Measurements from ENCODE around the gene MGME1.
A peak's percentile ranks its signal among the peaks of the same experiment; 100 is the strongest.

The MGME1 gene, protein sequence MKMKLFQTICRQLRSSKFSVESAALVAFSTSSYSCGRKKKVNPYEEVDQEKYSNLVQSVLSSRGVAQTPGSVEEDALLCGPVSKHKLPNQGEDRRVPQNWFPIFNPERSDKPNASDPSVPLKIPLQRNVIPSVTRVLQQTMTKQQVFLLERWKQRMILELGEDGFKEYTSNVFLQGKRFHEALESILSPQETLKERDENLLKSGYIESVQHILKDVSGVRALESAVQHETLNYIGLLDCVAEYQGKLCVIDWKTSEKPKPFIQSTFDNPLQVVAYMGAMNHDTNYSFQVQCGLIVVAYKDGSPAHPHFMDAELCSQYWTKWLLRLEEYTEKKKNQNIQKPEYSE

DNA sequence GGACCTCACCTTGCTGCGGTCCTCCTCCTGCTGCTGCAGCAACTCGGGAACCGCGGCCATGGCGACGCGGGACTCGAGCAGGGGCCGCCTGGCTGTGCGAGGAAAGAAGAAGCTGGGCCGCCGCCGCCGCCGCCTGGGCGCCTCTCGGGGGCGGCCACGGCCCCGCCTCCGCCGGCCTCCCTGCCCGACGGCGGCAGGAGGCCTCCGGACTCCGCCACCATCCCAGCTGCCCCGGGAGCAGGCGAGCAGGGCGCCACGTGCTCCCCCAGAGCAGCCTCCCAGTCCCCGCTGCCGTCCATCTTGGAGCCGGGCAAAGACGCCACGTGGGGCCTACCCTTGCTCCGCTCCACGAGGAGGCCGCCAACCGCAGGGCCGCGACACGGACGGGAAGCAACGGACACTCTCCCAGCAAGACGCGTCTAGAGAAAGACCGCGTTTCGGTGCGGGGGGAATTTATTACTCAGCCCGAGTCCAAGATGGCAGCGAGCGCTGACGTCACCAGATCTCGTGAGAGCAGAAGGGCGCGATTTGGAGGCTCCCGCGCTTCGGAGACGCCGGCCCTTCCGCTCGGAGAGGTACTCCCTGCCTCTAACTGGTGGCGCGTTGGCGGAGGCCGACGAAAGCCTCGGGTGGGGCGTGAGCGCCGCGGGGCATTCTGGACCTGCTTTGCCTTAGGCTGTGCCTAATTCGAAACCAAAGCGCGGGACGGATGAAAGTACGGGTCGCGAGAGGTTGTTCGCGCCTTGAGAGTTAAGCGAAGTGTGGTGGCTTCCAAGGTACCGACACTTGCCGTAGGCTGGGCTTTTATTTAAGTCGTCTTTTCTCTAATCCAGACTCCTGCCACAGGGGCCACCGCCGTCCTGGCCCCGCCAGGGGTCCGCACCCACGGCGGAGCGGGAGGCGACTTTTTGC, at the start of gene MGME1, which contains the start of gene SNX5:
MGME1 (plus strand) TSS at position 653 of the 912 bp plus-strand sequence. CDS start 842 bp downstream, outside the sequence.
SNX5 (minus strand) TSS at position 429 of the 912 bp plus-strand sequence; CDS start at position 60, 369 bp downstream.
- peak; percentile 99 for DNase-seq

DNA sequence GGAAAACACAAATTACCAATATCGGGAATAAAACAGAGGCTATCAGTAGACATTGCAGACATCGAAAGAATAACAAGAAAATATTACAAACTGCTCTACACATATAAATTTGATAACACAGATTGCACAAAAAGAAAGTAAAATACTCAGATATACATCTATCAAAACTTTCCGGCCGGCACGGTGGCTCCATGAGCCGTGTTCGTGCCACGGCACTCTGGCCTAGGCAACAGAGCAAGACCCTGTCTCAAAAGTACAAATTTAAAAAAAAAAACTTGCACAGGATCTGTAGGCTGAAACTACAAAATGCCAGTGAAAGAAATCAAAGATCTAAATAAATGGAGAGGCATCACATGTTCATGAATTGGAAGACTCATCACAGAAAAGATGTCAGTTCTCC, 49.7 kb upstream of the MGME1 start:
- DNase-seq: no peak

DNA sequence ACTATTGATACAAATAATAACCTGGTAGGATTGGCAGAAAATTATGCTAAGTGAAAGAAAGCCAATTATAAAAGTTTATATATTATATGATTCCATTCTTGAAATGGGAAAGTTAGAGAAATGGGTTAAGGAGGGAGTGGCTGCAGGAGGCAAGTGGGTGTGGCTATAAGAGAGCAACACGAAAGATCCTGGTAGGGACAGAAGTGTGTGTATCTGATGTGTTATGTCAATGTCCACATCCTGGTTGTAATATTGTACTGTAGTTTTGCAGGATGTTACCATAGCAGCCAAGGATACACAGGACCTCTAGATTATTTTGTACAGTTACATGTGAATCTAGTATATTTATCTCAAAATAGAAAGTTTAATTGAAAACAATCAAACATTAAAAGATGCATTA, 47.0 kb upstream of the MGME1 start:
- no peak for DNase-seq

DNA sequence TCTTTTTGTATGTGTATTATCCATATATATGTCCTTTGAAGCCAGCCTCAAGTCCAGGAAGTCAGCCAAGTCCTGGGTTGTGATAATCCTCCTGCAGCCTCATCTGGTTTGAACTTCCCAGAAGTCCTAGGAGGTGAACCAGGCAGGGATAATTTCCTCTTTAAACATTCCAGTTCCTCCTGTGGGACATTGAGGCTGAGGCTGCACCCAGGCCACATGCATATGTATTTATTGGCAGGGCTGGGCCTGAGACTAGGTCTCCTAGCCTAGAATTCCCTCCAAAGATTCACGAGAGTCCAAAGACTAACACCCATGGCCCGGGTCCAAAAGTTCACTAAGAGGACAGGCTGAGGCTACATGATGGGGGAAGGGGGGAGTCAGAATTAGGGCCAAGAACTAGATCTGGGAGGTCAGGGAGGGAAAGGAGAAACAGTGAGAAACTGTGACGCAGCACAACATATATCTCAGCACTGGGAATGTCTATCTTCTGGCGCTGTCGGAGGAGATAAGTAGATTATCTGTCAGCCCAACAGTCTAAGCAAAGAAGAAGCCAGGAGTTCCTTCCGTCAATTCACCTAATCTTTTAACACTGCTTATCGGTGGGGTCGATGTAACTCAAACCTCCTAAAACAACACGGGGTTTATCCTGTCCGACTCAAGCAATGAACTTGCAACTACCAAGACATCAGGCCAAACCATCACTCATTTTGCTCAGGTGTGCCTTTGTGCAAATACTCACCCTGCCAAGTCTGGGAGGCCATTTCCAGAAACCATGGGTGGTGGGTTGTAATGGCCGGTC, 43.5 kb upstream of the MGME1 start:
- no peak for DNase-seq

DNA sequence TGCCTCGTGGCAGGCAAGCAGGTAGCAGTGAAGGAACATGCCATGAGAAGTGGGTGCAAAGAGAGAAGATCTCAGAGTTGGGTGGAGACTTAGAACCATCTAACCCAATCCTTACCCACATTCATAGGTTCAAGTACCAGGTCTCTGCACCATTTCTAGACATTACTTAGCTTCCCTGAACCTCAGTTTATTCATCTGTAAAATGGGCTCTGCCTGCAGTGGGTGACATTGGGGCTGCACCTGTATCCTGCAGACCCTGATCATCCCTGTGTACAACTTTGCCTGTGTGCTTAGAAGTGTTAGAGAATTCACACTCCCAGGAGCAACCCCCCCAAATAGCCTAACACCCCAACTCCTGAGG, 42.9 kb upstream of the MGME1 start:
- DNase-seq: no peak

DNA sequence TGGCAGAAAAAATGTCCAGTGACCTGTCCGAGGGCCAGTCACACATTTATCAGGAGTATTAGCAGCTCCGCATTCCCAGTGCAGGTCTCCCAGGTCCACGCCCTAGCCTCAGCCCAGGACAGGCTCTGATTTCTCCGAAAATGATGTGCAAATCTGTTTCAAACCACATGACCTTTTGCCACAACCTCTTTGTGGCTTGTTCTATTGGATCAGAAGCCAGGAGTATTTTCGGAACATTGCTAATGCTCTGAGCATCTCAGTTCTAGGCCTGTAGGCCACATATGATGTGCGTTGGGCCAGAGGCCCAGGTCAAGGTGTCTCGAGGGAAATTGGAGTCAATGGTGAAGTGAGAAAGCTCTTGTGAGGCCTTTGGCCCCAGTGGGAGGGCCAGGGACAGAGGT, 40.6 kb upstream of the MGME1 start:
- no peak for DNase-seq

DNA sequence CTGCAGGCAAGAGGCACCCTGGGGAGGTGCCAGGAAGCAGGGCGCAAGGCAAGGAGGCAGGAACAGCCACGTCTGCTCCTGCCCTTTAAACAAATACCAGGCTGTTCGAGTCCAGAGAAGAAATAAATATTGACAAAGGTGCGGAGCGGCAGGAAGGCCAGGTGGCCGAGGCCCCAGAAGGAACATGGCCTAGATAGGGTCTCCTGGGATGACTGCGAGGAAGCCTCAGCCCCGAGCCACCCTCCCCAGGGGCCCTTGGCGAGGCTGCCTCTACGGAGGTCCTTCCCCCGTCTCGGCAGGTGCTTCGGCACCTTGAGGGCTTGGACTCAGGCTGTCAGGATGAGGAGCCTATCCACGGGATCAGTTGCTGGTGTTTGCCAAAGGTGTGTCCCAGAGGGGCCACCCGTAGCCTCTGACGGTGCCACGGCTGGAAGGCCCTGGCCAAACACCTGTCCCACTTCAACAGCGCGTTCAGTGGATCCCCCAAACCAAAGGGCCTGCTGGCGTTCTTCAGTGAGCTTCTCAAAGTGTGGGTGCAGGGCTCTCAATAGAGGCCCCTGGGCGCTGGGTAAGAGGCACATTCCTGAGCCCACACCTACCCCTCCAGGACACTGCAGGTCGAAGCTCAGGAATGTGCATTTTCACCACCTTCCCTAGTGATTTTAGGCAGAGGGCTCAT, 40.0 kb upstream of the MGME1 start:
- no peak for DNase-seq

DNA sequence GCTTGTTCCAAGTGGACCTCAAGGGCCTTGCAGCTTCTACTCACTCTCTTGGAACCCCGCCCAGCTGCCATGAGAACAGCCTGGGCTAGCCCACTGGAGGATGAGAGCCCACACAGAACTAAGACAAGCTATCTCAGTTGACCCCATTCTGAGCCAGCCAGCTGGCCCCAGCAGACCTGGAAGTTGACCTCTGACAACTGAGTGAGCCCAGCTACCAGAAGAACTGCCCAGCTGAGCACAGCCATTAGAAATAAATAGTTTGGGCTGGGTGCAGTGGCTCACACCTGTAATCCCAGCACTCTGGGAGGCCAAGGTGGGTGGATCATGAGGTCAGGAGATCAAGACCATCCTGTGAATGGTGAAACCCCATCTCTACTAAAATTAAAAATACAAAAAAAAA, 37.3 kb upstream of the MGME1 start:
- no peak for DNase-seq

DNA sequence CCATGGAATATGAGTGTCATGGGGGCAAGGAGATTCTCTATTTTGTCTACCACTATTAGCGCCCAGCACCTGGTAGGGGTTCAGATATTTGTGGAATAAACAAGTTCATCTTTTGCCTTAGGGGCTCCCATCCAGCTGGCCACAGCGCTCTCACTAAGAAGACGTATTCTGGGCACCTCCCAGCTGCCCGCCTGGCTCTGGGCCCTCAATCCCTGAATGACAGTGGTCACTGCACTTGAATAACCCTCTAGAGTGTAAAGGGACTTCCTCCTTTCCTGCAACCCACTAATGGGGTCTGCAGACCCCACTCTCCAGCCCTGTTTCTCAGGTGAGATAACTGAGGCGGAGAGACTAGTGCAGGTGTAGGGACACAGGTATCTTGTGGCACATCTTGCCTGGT, 36.4 kb upstream of the MGME1 start:
- no peak for DNase-seq

DNA sequence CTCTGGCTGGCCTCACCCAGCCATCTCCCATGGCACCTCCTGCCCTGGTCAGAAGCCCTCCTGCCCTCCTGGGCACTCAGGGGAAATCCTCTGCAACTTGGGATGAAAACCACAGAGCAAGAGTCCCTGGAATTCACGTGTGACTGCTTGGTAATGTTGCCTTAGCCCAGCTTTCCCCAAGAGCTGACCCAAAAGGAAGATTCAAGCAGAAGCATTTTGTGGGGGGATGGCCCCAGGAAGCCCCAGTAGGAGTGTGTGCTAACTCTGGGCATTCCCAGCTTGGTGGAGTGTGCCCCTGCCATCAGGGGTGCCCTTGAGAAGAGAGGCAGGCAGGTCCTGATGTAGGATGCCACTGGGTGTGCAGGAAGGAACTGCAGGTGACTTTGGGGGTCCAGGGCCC, 35.7 kb upstream of the MGME1 start:
- DNase-seq: no peak

DNA sequence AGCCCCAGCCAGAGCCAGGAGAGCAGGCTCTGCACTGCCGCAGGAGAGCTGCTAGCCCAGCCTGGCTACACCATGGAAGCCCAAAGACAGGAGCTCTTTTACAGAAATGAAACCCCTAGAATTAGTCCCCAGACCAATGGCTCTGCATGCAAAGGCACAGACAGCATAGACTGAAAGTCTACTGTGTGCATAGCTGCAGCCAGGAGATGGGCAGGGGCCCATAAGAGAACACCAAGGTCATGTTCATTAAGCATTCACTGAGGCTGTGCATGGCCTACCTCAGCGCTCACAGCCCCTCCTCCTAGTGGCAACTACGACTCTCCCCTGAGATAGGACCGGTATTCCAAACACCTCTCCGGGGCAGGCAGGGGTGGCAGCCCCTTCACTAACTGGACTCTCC, 35.1 kb upstream of the MGME1 start:
- DNase-seq: no peak

DNA sequence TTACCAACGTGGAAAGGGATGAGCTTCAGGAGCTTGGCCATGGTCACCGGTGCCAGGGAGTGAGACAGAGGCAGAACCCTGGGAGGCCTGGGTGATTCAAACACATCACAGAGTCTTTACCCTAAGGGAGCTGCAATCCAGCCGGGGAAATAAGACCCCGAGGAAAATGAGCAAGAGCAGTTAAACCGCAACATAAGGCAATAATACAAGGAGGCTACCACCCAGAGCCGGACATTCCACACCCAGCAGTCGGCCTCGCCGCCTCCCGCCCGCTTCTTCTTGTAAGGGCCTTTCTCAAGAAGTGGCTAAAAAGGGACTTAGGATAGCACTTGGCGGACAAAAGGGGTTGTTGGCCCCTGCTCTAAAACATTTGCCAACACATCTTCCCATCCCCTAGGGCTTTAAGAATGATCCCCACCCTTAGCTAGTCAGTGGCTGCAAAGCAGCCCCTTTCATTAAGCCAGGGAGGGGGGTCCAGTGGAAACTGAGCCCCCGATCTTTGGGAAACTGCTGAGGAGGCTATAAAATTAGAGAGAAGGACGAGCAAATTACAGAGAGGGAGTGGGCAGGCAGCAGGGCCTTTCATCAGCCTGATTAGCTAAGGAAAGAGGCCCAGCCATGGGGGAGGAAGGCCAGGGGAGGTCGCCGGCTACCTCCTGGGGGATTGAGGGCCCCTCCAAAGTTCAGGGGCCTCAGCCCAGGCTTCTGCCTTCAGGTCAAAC, 34.5 kb upstream of the MGME1 start:
- DNase-seq: no peak

DNA sequence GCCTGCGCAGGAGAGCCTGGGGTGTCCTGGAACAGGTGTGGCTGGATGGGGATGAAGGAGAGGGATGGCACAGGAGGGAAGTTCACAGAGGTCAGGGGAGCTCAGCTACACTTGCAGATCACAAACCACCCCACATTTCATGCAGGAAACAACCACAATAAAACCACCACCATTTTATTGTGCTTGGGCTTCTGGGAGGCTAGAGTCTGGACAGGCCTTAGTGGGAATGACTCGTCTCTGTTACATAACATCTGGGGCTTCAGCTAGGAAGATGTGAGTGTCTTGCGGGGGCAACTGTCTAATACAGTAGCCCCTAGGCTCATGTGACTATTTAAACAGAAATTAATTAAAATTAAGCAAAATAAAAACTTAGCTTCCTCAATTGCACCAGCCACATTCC, 33.6 kb upstream of the MGME1 start:
- no peak for DNase-seq

DNA sequence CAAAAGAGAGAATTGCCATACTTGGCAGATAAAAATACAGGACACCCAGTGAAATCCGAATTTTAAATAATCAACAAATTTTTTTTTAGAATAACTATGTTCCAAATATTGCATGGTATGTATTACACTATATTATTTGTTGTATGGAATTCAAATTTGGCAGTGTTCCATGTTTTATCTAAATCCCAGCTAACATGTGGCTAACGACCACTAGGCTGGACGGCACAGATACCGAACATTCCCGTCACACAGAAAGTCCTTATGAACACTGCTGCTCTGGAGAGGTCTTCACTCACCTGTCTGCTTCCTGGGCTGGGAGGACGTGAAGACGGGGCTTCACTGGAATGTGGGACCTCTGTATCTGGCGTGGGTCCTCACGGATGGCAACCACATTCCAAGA, 33.1 kb upstream of the MGME1 start:
- DNase-seq: no peak

DNA sequence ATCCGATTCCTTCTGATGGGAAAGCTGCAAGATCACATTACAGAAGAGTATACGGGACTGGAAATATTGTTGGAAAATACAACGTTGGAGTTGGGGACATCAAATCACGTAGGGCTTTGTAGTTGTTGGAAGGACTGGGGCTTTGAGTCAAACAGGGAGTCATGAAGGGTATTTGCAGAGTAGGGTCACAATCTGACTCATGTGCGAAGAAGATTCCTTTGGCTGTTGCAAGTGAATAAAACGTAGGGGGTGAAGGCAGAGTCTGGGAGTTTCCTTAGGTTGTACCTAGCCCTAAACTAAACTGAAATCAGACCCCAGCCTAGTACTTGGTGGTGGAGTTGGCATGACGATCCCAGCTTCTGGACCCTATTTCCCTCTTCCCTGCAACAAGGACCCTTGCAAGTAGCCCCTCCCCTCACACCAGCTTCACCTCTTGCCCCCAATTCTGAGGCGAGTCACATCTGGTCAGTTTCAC, 32.5 kb upstream of the MGME1 start:
- DNase-seq: no peak

DNA sequence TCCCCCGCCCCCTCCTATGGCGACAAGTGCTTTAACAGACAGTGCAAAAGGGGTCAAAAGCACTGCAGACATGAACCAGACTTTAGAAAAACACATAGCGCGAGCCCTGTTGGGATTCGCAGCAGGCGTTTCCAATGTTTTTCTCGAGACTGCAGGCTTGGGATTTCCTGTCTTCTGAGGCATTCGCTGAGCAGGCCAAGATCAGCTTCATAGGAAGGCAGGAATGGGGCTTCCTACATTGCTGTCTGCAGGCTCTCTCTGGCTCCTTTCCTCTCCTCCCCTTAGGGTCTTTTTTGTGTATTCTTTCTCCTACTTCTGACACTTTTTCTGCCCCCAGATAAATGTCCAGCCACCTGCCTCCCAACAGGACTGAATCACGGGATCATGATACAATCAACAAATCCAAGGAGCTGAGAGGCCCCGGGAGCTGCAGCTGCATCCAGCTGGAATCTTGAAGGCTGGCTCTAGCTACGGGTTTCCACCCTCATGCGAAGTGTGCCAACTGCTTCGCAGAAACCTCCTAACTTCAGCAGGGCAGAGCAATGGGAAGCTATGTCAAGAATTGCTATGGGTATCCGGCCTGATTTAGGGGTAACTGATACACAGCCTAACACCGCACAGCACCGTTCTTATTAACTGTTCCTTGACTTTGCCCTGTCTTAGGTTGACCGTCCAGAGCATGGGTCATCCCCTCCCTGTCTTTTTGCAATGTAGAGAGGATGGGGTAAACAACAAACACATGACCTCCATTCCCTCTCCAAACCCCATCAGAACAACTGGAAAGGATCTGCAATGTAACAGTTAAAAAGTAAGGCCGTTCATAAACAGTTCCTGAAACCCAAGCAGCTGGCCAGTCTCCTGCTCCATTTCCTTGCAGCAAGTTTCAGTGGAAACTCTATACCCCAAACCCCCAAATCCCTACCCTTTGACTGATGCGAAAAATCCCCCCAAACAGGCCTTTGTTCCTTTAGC, 31.8 kb upstream of the MGME1 start:
- DNase-seq: no peak

DNA sequence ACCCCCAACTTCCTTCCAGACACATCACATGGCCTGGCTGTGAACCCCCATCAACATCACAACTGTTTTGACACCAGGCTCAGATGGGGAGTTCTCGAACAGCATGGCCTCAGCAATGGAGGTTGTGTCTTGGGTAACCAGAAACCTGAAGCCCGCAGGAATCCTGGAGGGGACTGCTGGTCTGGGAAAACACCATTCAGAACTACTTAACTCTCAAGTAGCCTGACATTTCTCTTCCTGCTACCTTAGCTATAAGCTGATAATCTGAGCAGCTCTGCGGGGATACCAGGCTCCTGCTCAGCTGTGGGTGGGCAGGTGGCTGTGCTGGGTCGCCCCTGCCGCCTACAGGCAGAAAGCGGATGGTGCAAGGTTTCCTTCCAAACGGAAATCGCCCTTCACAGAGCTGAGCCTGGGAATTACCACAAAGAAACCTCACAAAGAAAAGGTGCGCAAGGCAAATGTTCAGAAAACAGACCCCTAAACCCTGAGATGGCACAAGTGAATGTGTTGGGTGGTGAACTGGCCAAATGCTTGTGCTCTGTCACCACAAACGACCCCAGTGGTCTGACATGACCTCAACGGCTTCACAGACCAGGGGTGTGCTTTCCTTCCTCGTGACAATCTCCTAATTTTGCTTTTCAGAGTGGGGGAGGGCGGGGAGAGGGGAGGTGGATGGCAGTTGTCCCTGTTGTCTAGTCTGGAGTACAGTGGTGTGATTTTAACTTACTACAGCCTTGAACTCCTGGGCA, 29.8 kb upstream of the MGME1 start:
- DNase-seq: peak; percentile 59 to 63

DNA sequence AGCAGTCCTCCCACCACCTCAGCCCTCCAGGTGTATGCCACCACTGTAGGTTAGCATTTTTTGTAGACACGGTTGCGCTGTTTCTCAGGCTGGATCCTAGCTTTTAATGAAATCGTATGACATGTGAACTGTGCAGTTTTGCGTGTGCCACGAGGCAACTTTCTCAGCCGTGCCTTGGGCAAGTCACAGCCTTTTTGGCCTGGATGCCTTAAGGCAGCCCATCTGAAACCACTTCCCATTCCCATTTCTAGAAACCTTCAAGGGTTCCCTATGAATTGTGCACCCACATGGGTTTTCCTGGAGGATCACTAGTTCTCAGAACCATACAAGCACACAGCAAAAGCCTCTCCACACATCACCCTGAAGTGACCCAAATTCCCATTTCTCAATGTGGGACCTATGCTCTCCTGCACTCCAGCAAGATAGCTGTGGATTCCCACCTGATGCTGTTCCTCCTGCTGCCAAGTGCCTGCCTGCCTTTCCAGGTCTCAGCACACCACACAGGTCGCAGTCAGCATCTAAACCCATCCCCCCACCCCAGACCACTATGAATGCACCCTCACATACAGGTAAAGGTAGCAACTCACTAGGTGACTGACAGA, 29.1 kb upstream of the MGME1 start:
- no peak for DNase-seq

DNA sequence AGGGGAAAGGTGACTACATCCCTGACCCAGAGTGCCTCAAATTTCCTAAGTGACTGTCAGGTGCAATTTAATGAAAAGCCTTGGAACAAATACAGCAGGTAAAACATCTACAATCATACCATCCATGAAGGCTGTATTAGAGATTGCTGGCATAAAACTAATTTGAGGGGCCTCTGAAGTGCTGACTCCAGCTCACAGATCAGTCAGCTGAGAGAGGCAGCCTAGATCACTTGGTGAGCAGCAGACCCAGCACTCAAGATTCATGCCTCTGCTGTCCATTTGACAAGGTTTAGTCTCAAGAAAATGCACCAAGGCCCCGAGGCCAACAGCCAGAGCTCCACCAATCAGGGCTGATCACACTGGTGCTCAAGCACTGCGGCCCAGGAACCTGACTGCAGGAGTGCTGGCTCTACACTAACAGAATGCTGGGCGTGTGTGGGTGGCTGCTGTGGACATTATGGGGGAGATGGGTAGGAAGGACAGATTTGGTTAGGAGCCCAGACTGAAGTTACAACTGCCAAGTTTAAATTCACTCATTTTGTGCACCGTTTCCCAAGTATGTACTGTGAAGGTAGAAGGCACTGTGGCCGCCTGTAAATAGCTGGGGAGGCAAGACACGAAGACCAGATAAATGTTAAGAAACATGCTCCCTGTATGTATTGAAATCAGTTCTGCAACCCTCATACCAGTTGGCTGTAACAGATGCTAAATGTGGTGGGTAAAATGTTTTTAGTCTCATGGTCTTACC, 28.4 kb upstream of the MGME1 start:
- DNase-seq: no peak
